Kidney epithelial cell (primary cell): ENCODE results near the gene RTN4IP1. TPM values are rescaled to one million over a fixed set of nuclear protein-coding genes. Genes with fewer than 3 reads are reported as not detected.
A peak's percentile ranks its signal among the peaks of the same experiment; 100 is the strongest.

ENCODE experiments used
- DNase-seq: peaks from one replicate; pipeline ENCODE4 v3.0.0-alpha.2; 2010; ENCODE audit warnings: low read depth
- H3K27me3 ChIP-seq: 2 replicates; pipeline ENCODE4 v1.6.0; 2011; ENCODE audit warnings: low read length; ENCODE audit not compliant: control insufficient read depth, insufficient read depth
- H3K36me3 ChIP-seq: 2 replicates; pipeline ENCODE4 v1.5.1; 2011; ENCODE audit warnings: low read length; ENCODE audit not compliant: control insufficient read depth, insufficient read depth
- H3K4me3 ChIP-seq: 2 replicates; pipeline ENCODE4 v1.5.1; 2011; ENCODE audit warnings: low read depth, mild to moderate bottlenecking, control low read depth, low read length
- CTCF ChIP-seq: IDR thresholded peaks from 2 replicates; pipeline ENCODE4 v1.5.1; 2011; ENCODE audit warnings: mild to moderate bottlenecking, moderate library complexity, low read length, control low read depth, inconsistent platforms; ENCODE audit not compliant: insufficient read depth, poor library complexity, severe bottlenecking
- total RNA-seq: library from RNA; depleted of rRNA; stranded (reverse); fragments of >200 nt; gene quantifications from 2 replicates; pipeline ENCODE4 v1.2.3, GENCODE V29; 2015

The RTN4IP1 gene
- total RNA-seq, 1 donor from 2014 or later: 8.2 TPM

GRCh38 chr6:106527117-106527516 lies 102.2 kb downstream of the RTN4IP1 start:
- Histone ChIP-seq H3K4me3 (no peak overlapping the region), H3K27me3 (no peaks in the 10 kb centered on the region), H3K36me3 (no peaks in the 10 kb centered on the region)
- DNase-seq: no peak
- TF ChIP-seq CTCF: no peak

GRCh38 chr6:106525882-106526275 lies 103.4 kb downstream of the RTN4IP1 start:
- DNase-seq: no peak
- H3K27me3 ChIP-seq: no peaks in the 10 kb centered on the region
- no peak overlapping the region for H3K4me3 ChIP-seq
- no peak for TF ChIP-seq CTCF
- H3K36me3 ChIP-seq: no peaks in the 10 kb centered on the region

- H3K36me3 ChIP-seq: no peaks in the 10 kb centered on the region
- peak overlapping the region; percentile 15 for H3K4me3 ChIP-seq
- DNase-seq: no peak
- no peak for TF ChIP-seq CTCF
- H3K27me3 ChIP-seq: no peaks in the 10 kb centered on the region
These were observed 104.0 kb downstream of the RTN4IP1 start for GRCh38 chr6:106525107-106525881.

GRCh38 chr6:106522562-106523250 lies 106.6 kb downstream of the RTN4IP1 start:
- no peaks in the 10 kb centered on the region for H3K36me3 ChIP-seq
- no peaks in the 10 kb centered on the region for H3K27me3 ChIP-seq
- TF ChIP-seq CTCF: no peak
- no peak for DNase-seq
- no peak overlapping the region for H3K4me3 ChIP-seq

Other genes with a start within 250 kb of the RTN4IP1 start
- 18.4 and 19.6 TPM in 2 replicates for gene QRSL1, start 80 bp upstream of the RTN4IP1 start, total RNA-seq